Measurements from ENCODE around the gene HTR3D. TPM values are rescaled to one million over a fixed set of nuclear protein-coding genes. Genes with fewer than 3 reads are reported as not detected.

The HTR3D gene
- total and polyA plus RNA-seq, 9 of the 15 experiments (the other 6 are each of a cell fraction or from before 2014, with no cell fraction given), result not detected

DNA sequence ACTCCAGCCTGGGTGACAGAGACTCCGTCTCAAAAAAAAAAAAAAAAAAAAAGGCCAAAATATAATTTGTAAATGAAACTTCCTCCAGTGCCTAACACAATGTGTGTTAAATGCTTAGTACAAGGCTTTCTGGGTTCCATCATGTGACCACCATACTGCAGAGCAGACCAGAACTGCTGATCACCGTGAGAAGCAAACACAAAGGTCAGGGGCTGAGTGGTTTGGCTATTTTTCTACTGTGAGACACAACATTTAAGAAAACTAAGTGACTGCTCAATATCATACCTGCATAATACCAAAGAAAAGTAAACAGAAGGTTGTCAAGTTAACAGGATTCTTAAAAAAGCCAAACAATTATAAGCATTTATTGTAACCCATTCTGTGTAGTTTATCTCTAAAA lies 27.1 kb upstream of the HTR3D start:
- in situ Hi-C loops (cut with MboI), result no loop called here
- DNase-seq (ENCODE audit: extremely low read depth in 1 of 4, low spot score in 3 of 4) (no peak), FAIRE-seq (no peak), ATAC-seq (no peak)
- H3K27me3 ChIP-seq (ENCODE audit: control insufficient read depth in 2 of 2, insufficient read depth in 2 of 2, low read length in 2 of 2), result no peaks in the 10 kb centered on the region
- H3K9ac ChIP-seq (ENCODE audit: insufficient read depth in 1 of 2, low read depth in 2 of 2, low read length in 2 of 2), result no peak overlapping the region
- H3K79me2 ChIP-seq (ENCODE audit: control insufficient read depth, insufficient read depth, low read length), result peaks cover 56% of the 10 kb centered on the region
- 100% methylated on average over 1 of the region's 2 CpGs for WGBS (ENCODE audit: insufficient coverage, low coverage, missing lambda C conversion rate)
- H3K4me1 ChIP-seq (replicated peaks in 1 of 2; ENCODE audit: control insufficient read depth in 2 of 2, insufficient read depth in 2 of 2, low read length in 2 of 2), result peaks cover 6 to 12% of the 10 kb centered on the region in 2 experiments; a peak in 3 of 5 replicates
- H2AFZ ChIP-seq (ENCODE audit: low read depth, low read length), result no peak overlapping the region
- ChIA-PET CTCF (ENCODE audit: low intra/inter-chr PET ratio) (no interaction called here), POLR2A (no interaction called here)
- H4K20me1 ChIP-seq (replicated peaks; ENCODE audit: control insufficient read depth, insufficient read depth, low read length), result no peaks in the 10 kb centered on the region; the same call in 1 of the 2 replicates
- no peak overlapping the region for H3K4me2 ChIP-seq (ENCODE audit: insufficient read depth, low read length)
- no peaks in the 10 kb centered on the region for H3K9me1 ChIP-seq (ENCODE audit: control insufficient read depth, insufficient read depth, low read length)
- no peak overlapping the region for H3K4me3 ChIP-seq
- intact Hi-C loops (cut with micrococcal nuclease), result no loop called here
- H3K36me3 ChIP-seq (ENCODE audit: control insufficient read depth, insufficient read depth, low read length), result peaks cover 67% of the 10 kb centered on the region
- no peak overlapping the region for H3K27ac ChIP-seq (ENCODE audit: extremely low read depth, low read depth, low read length)
- no TSS peak for BruUV-seq (replicated peaks)
- no peaks in the 10 kb centered on the region for H3K9me3 ChIP-seq (replicated peaks; ENCODE audit: control insufficient read depth, insufficient read depth, low read depth, low read length)
- TF ChIP-seq ZNF280A (IDR thresholded peaks at IDR 0.05; ENCODE audit: low read depth, partially characterized antibody), result no peak
- no peak for TF ChIP-seq ETV1 (tag; conservative IDR thresholded peaks at IDR 0.05; ENCODE audit: low read depth)
- TF ChIP-seq ZNF449 (CRISPR knock-in tag; IDR thresholded peaks at IDR 0.05), result no peak
- TF ChIP-seq, protein P1, sequence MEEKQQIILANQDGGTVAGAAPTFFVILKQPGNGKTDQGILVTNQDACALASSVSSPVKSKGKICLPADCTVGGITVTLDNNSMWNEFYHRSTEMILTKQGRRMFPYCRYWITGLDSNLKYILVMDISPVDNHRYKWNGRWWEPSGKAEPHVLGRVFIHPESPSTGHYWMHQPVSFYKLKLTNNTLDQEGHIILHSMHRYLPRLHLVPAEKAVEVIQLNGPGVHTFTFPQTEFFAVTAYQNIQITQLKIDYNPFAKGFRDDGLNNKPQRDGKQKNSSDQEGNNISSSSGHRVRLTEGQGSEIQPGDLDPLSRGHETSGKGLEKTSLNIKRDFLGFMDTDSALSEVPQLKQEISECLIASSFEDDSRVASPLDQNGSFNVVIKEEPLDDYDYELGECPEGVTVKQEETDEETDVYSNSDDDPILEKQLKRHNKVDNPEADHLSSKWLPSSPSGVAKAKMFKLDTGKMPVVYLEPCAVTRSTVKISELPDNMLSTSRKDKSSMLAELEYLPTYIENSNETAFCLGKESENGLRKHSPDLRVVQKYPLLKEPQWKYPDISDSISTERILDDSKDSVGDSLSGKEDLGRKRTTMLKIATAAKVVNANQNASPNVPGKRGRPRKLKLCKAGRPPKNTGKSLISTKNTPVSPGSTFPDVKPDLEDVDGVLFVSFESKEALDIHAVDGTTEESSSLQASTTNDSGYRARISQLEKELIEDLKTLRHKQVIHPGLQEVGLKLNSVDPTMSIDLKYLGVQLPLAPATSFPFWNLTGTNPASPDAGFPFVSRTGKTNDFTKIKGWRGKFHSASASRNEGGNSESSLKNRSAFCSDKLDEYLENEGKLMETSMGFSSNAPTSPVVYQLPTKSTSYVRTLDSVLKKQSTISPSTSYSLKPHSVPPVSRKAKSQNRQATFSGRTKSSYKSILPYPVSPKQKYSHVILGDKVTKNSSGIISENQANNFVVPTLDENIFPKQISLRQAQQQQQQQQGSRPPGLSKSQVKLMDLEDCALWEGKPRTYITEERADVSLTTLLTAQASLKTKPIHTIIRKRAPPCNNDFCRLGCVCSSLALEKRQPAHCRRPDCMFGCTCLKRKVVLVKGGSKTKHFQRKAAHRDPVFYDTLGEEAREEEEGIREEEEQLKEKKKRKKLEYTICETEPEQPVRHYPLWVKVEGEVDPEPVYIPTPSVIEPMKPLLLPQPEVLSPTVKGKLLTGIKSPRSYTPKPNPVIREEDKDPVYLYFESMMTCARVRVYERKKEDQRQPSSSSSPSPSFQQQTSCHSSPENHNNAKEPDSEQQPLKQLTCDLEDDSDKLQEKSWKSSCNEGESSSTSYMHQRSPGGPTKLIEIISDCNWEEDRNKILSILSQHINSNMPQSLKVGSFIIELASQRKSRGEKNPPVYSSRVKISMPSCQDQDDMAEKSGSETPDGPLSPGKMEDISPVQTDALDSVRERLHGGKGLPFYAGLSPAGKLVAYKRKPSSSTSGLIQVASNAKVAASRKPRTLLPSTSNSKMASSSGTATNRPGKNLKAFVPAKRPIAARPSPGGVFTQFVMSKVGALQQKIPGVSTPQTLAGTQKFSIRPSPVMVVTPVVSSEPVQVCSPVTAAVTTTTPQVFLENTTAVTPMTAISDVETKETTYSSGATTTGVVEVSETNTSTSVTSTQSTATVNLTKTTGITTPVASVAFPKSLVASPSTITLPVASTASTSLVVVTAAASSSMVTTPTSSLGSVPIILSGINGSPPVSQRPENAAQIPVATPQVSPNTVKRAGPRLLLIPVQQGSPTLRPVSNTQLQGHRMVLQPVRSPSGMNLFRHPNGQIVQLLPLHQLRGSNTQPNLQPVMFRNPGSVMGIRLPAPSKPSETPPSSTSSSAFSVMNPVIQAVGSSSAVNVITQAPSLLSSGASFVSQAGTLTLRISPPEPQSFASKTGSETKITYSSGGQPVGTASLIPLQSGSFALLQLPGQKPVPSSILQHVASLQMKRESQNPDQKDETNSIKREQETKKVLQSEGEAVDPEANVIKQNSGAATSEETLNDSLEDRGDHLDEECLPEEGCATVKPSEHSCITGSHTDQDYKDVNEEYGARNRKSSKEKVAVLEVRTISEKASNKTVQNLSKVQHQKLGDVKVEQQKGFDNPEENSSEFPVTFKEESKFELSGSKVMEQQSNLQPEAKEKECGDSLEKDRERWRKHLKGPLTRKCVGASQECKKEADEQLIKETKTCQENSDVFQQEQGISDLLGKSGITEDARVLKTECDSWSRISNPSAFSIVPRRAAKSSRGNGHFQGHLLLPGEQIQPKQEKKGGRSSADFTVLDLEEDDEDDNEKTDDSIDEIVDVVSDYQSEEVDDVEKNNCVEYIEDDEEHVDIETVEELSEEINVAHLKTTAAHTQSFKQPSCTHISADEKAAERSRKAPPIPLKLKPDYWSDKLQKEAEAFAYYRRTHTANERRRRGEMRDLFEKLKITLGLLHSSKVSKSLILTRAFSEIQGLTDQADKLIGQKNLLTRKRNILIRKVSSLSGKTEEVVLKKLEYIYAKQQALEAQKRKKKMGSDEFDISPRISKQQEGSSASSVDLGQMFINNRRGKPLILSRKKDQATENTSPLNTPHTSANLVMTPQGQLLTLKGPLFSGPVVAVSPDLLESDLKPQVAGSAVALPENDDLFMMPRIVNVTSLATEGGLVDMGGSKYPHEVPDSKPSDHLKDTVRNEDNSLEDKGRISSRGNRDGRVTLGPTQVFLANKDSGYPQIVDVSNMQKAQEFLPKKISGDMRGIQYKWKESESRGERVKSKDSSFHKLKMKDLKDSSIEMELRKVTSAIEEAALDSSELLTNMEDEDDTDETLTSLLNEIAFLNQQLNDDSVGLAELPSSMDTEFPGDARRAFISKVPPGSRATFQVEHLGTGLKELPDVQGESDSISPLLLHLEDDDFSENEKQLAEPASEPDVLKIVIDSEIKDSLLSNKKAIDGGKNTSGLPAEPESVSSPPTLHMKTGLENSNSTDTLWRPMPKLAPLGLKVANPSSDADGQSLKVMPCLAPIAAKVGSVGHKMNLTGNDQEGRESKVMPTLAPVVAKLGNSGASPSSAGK (IDR thresholded peaks at IDR 0.05), result no peak
- TF ChIP-seq, protein P2, sequence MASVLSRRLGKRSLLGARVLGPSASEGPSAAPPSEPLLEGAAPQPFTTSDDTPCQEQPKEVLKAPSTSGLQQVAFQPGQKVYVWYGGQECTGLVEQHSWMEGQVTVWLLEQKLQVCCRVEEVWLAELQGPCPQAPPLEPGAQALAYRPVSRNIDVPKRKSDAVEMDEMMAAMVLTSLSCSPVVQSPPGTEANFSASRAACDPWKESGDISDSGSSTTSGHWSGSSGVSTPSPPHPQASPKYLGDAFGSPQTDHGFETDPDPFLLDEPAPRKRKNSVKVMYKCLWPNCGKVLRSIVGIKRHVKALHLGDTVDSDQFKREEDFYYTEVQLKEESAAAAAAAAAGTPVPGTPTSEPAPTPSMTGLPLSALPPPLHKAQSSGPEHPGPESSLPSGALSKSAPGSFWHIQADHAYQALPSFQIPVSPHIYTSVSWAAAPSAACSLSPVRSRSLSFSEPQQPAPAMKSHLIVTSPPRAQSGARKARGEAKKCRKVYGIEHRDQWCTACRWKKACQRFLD (CRISPR knock-in tag; IDR thresholded peaks at IDR 0.05), result no peak
